ENCODE measurements around the gene CNOT6L. TPM values are rescaled to one million over a fixed set of nuclear protein-coding genes. Genes with fewer than 3 reads are reported as not detected.

CNOT6L gene
- total RNA-seq, 1 donor from 2014 or later: 30.2 TPM

- H3K36me3 Mint-ChIP-seq (ENCODE audit: low read depth): no peaks in the 10 kb centered on the region
- TF ChIP-seq, protein P1, sequence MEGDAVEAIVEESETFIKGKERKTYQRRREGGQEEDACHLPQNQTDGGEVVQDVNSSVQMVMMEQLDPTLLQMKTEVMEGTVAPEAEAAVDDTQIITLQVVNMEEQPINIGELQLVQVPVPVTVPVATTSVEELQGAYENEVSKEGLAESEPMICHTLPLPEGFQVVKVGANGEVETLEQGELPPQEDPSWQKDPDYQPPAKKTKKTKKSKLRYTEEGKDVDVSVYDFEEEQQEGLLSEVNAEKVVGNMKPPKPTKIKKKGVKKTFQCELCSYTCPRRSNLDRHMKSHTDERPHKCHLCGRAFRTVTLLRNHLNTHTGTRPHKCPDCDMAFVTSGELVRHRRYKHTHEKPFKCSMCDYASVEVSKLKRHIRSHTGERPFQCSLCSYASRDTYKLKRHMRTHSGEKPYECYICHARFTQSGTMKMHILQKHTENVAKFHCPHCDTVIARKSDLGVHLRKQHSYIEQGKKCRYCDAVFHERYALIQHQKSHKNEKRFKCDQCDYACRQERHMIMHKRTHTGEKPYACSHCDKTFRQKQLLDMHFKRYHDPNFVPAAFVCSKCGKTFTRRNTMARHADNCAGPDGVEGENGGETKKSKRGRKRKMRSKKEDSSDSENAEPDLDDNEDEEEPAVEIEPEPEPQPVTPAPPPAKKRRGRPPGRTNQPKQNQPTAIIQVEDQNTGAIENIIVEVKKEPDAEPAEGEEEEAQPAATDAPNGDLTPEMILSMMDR (conservative IDR thresholded peaks at IDR 0.05): no peak
- H3K9me3 Mint-ChIP-seq: peaks cover 7% of the 10 kb centered on the region
- H3K4me3 Mint-ChIP-seq: no peak overlapping the region
- no peaks in the 10 kb centered on the region for H3K4me1 Mint-ChIP-seq
- no peaks in the 10 kb centered on the region for H3K27me3 Mint-ChIP-seq (ENCODE audit: low read depth)
- no peak for DNase-seq (ENCODE audit: low read depth, low spot score)
- no peak overlapping the region for H3K27ac Mint-ChIP-seq (ENCODE audit: unreplicated experiment)
These were observed 137.4 kb downstream of the CNOT6L start for GRCh38 chr4:77681792-77682191.

DNA sequence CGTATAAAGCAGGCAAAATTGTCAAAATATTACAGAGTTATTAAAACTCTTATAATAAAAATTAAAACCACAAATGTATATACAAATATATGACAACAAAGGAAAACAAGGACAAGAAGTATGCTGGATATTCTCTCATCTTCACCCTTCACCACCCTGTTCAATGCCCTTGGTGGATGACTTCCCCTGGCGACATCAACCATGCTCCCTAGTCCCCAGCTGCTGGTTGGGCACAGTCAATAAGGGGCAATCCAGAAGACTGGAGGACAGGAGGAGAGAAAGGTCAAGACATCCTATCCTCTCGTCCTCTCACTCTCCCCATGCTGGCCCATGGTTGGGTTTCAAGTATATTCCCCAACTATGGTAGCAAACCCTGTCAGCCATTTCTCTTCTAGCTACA is 142.3 kb downstream of the CNOT6L start:
- Mint-ChIP-seq H3K27ac (ENCODE audit: unreplicated experiment) (no peak overlapping the region), H3K36me3 (ENCODE audit: low read depth) (no peaks in the 10 kb centered on the region), H3K4me3 (no peak overlapping the region), H3K9me3 (no peaks in the 10 kb centered on the region), H3K27me3 (ENCODE audit: low read depth) (no peaks in the 10 kb centered on the region), H3K4me1 (no peaks in the 10 kb centered on the region)
- TF ChIP-seq, protein P1 (conservative IDR thresholded peaks at IDR 0.05): no peak
- DNase-seq (ENCODE audit: low read depth, low spot score): no peak

- Mint-ChIP-seq H3K27me3 (ENCODE audit: low read depth) (no peaks in the 10 kb centered on the region), H3K27ac (ENCODE audit: unreplicated experiment) (no peak overlapping the region), H3K4me1 (no peaks in the 10 kb centered on the region), H3K36me3 (ENCODE audit: low read depth) (no peaks in the 10 kb centered on the region), H3K9me3 (no peaks in the 10 kb centered on the region), H3K4me3 (no peak overlapping the region)
- DNase-seq (ENCODE audit: low read depth, low spot score): no peak
- TF ChIP-seq, protein P1 (conservative IDR thresholded peaks at IDR 0.05): no peak
These were observed 148.1 kb downstream of the CNOT6L start for GRCh38 chr4:77671051-77671450.

- no peaks in the 10 kb centered on the region for H3K36me3 Mint-ChIP-seq (ENCODE audit: low read depth)
- TF ChIP-seq, protein P1 (conservative IDR thresholded peaks at IDR 0.05): no peak
- H3K9me3 Mint-ChIP-seq: no peaks in the 10 kb centered on the region
- H3K4me3 Mint-ChIP-seq: no peak overlapping the region
- no peak overlapping the region for H3K27ac Mint-ChIP-seq (ENCODE audit: unreplicated experiment)
- no peak for DNase-seq (ENCODE audit: low read depth, low spot score)
- H3K27me3 Mint-ChIP-seq (ENCODE audit: low read depth): no peaks in the 10 kb centered on the region
- H3K4me1 Mint-ChIP-seq: no peaks in the 10 kb centered on the region
These were observed 149.1 kb downstream of the CNOT6L start for GRCh38 chr4:77669946-77670590.

GRCh38 chr4:77665381-77666069 is 153.6 kb downstream of the CNOT6L start:
- Mint-ChIP-seq H3K4me3 (no peak overlapping the region), H3K27ac (ENCODE audit: unreplicated experiment) (no peak overlapping the region), H3K27me3 (ENCODE audit: low read depth) (no peaks in the 10 kb centered on the region), H3K4me1 (no peaks in the 10 kb centered on the region), H3K36me3 (ENCODE audit: low read depth) (no peaks in the 10 kb centered on the region), H3K9me3 (no peaks in the 10 kb centered on the region)
- TF ChIP-seq, protein P1 (conservative IDR thresholded peaks at IDR 0.05): no peak
- no peak for DNase-seq (ENCODE audit: low read depth, low spot score)

Other genes with a start within 250 kb of the CNOT6L start
- gene CXCL13, start 213.5 kb downstream of the CNOT6L start, total RNA-seq: not detected in 2 replicates
- gene MRPL1, start 43.5 kb upstream of the CNOT6L start, total RNA-seq: 39.0 and 45.1 TPM in 2 replicates
- 8.4 and 9.3 TPM in 2 replicates for gene FRAS1, start 238.0 kb upstream of the CNOT6L start, total RNA-seq

Data from neural crest cell (in vitro differentiated cells).